HL-60 (cell line): Measurements from ENCODE around the gene SLC24A3.

Experiments used
- DNase-seq, 2 experiments: peaks; one replicate each; pipeline ENCODE4 v3.0.0-alpha.2; 2010 to 2020; ENCODE audit warnings: low read depth in 1 of 2, low spot score in 1 of 2
- H3K27ac ChIP-seq: fragments of 250-450 bp; sonication (Bioruptor Pico); replicated peaks from 2 replicates; pipeline ENCODE4 v1.5.1; 2020; ENCODE audit warnings: mild to moderate bottlenecking, moderate library complexity
- H3K27me3 ChIP-seq: fragments of 250-450 bp; sonication (Bioruptor Pico); 2 replicates; pipeline ENCODE4 v1.5.1; 2021; ENCODE audit warnings: mild to moderate bottlenecking, moderate library complexity; ENCODE audit not compliant: insufficient read depth, poor library complexity, severe bottlenecking
- H3K4me3 ChIP-seq: replicated peaks from 2 replicates; pipeline ENCODE4 v1.5.1; 2011; ENCODE audit warnings: mild to moderate bottlenecking, control low read depth, low read length; ENCODE audit not compliant: insufficient read depth
- GABPA ChIP-seq: IDR thresholded peaks from 2 replicates; pipeline ENCODE4 v1.6.1; 2012; ENCODE audit warnings: low read depth
- POLR2AphosphoS5 ChIP-seq: IDR thresholded peaks from 2 replicates; pipeline ENCODE4 v1.6.1; 2012; ENCODE audit warnings: low read depth
- REST ChIP-seq: IDR thresholded peaks from 2 replicates; pipeline ENCODE4 v1.6.1; 2012; ENCODE audit warnings: low read depth; ENCODE audit not compliant: insufficient replicate concordance
- SPI1 ChIP-seq: IDR thresholded peaks from 2 replicates; pipeline ENCODE4 v1.6.1; 2012; ENCODE audit warnings: low read depth, mild to moderate bottlenecking, borderline replicate concordance
- TF ChIP-seq, protein P1 (sequence below): IDR thresholded peaks from one replicate; pipeline ENCODE4 v1.5.1; 2011; ENCODE audit warnings: low read length, control low read depth, inconsistent platforms; ENCODE audit not compliant: insufficient read depth

SLC24A3 gene

GRCh38 chr20:19619904-19620430 is 407.5 kb downstream of the SLC24A3 start:
- Histone ChIP-seq H3K27ac (no peak overlapping the region), H3K27me3 (no peaks in the 10 kb centered on the region), H3K4me3 (no peak overlapping the region)
- TF ChIP-seq POLR2AphosphoS5, result no peak
- TF ChIP-seq GABPA, result no peak
- no peak for TF ChIP-seq SPI1
- no peak for TF ChIP-seq REST
- TF ChIP-seq, protein P1, sequence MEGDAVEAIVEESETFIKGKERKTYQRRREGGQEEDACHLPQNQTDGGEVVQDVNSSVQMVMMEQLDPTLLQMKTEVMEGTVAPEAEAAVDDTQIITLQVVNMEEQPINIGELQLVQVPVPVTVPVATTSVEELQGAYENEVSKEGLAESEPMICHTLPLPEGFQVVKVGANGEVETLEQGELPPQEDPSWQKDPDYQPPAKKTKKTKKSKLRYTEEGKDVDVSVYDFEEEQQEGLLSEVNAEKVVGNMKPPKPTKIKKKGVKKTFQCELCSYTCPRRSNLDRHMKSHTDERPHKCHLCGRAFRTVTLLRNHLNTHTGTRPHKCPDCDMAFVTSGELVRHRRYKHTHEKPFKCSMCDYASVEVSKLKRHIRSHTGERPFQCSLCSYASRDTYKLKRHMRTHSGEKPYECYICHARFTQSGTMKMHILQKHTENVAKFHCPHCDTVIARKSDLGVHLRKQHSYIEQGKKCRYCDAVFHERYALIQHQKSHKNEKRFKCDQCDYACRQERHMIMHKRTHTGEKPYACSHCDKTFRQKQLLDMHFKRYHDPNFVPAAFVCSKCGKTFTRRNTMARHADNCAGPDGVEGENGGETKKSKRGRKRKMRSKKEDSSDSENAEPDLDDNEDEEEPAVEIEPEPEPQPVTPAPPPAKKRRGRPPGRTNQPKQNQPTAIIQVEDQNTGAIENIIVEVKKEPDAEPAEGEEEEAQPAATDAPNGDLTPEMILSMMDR, result no peak
- no peak for DNase-seq

GRCh38 chr20:19620446-19620845 is 408.0 kb downstream of the SLC24A3 start:
- no peak overlapping the region for H3K27ac ChIP-seq
- no peak overlapping the region for H3K4me3 ChIP-seq
- no peak for DNase-seq
- no peak for TF ChIP-seq REST
- H3K27me3 ChIP-seq, result no peaks in the 10 kb centered on the region

GRCh38 chr20:19621072-19621471 is 408.6 kb downstream of the SLC24A3 start:
- Histone ChIP-seq H3K27me3 (no peaks in the 10 kb centered on the region), H3K27ac (no peak overlapping the region), H3K4me3 (no peak overlapping the region)
- TF ChIP-seq SPI1 (no peak), REST (no peak), GABPA (no peak), POLR2AphosphoS5 (no peak)
- TF ChIP-seq, protein P1, result no peak
- DNase-seq, result no peak
